Caco-2 (cell line): ENCODE data around the gene PARVG. TPM values are rescaled to one million over a fixed set of nuclear protein-coding genes. Genes with fewer than 3 reads are reported as not detected.

Experiments used
- BruUV-seq: library from RNA; stranded (reverse); fragments of 400-500 nt; replicated peaks from 2 replicates; lab custom pipeline; 2021; lab: Mats Ljungman, UMichigan
- CTCF ChIA-PET: fragments of 300-600 bp; sonication (Branson Sonifier 250); formaldehyde crosslinking; loops from one replicate; lab custom pipeline; 2022; ENCODE audit warnings: antibody characterized with exemption; lab: Charles Lee
- POLR2A ChIA-PET: fragments of 300-600 bp; sonication (Branson Sonifier 250); formaldehyde crosslinking; loops from one replicate; lab custom pipeline; 2022; ENCODE audit warnings: antibody characterized with exemption; lab: Charles Lee
- DNase-seq, 2 experiments: peaks; one replicate each; pipeline versions ENCODE4 v3.0.0 to v3.0.0-alpha.2; 2020 to 2022
- H3K27me3 ChIP-seq: replicated peaks from 2 replicates; pipeline ENCODE4 v1.6.0; 2011; ENCODE audit warnings: low read length; ENCODE audit not compliant: control insufficient read depth, insufficient read depth
- H3K36me3 ChIP-seq: 2 replicates; pipeline ENCODE4 v1.5.1; 2011; ENCODE audit warnings: low read length; ENCODE audit not compliant: control insufficient read depth, insufficient read depth
- H3K4me1 ChIP-seq: fragments of 250-450 bp; sonication (Bioruptor Pico); 2 replicates; pipeline ENCODE4 v1.5.1; 2020; ENCODE audit warnings: mild to moderate bottlenecking
- H3K4me3 ChIP-seq: 2 replicates; pipeline ENCODE4 v1.5.1; 2011; ENCODE audit warnings: low read depth, mild to moderate bottlenecking, control low read depth, low read length
- H3K9me3 ChIP-seq: fragments of 250-450 bp; sonication (Bioruptor Pico); 2 replicates; pipeline ENCODE4 v1.5.1; 2020; ENCODE audit warnings: mild to moderate bottlenecking, moderate library complexity
- H3K27ac Mint-ChIP-seq: one replicate; pipeline ENCODE4 v1.8.0; 2022; ENCODE audit warnings: mixed read lengths; ENCODE audit not compliant: unreplicated experiment
- H3K27me3 Mint-ChIP-seq: one replicate; pipeline ENCODE4 v1.8.0; 2022; ENCODE audit warnings: mixed read lengths; ENCODE audit not compliant: insufficient read depth, unreplicated experiment
- H3K36me3 Mint-ChIP-seq: one replicate; pipeline ENCODE4 v1.8.0; 2022; ENCODE audit warnings: mild to moderate bottlenecking, mixed read lengths; ENCODE audit not compliant: insufficient read depth, unreplicated experiment
- H3K4me1 Mint-ChIP-seq: one replicate; pipeline ENCODE4 v1.8.0; 2022; ENCODE audit warnings: low read depth, mixed read lengths; ENCODE audit not compliant: unreplicated experiment
- H3K4me3 Mint-ChIP-seq: one replicate; pipeline ENCODE4 v1.8.0; 2022; ENCODE audit warnings: mild to moderate bottlenecking, moderate library complexity, mixed read lengths; ENCODE audit not compliant: unreplicated experiment
- H3K9me3 Mint-ChIP-seq: one replicate; pipeline ENCODE4 v1.8.0; 2022; ENCODE audit warnings: mixed read lengths; ENCODE audit not compliant: unreplicated experiment
- intact Hi-C: fragments of 100-400 bp; cut with micrococcal nuclease; formaldehyde crosslinking; loops from one replicate; pipeline ENCODE4 v1.10.0; 2022; ENCODE audit not compliant: unreplicated experiment
- total RNA-seq: library from RNA; stranded (reverse); gene quantifications from 2 replicates; pipeline ENCODE4 v1.2.3, GENCODE V29; 2022
- TF ChIP-seq, protein P1 (sequence below), 2 experiments: fragments of 200-600 bp in 1 of 2; IDR thresholded peaks; 1 replicate in 1 of 2; 2 replicates in 1 of 2; pipeline versions ENCODE4 v1.5.1 to v1.8.0; 2011 to 2022; ENCODE audit warnings: antibody characterized with exemption in 1 of 2, control low read depth in 1 of 2, inconsistent platforms in 1 of 2, low read depth in 1 of 2, low read length in 1 of 2, mild to moderate bottlenecking in 1 of 2, moderate library complexity in 1 of 2; ENCODE audit not compliant: insufficient read depth in 1 of 2, severe bottlenecking in 1 of 2, unreplicated experiment in 1 of 2

The PARVG gene
- total RNA-seq, 1 experiment from 2014 or later, result not detected

DNA sequence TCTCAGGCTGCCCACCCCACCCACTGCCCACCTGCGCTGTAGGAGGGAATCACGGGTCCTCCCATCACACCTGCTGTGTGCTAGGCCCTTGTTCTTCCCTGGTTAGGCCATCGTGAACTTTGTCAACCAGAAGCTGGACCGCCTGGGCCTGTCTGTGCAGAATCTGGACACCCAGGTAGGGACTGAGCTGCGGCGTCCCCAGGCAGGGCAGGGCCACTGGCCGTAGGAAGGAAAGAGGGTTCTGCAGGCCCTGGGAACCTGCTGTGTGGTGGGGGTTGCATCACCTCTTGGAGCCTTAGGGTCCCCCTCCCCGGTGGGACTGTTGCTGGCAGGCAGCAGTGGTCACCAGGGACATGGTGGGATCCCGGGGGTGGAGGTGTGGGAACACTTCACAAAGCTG, 15.5 kb downstream of the PARVG start:
- Mint-ChIP-seq H3K36me3 (no peaks in the 10 kb centered on the region), H3K27me3 (peaks cover 19% of the 10 kb centered on the region), H3K9me3 (no peaks in the 10 kb centered on the region), H3K4me1 (no peaks in the 10 kb centered on the region), H3K4me3 (no peak overlapping the region), H3K27ac (no peak overlapping the region)
- no peaks in the 10 kb centered on the region for H3K4me1 ChIP-seq
- TF ChIP-seq, protein P1, sequence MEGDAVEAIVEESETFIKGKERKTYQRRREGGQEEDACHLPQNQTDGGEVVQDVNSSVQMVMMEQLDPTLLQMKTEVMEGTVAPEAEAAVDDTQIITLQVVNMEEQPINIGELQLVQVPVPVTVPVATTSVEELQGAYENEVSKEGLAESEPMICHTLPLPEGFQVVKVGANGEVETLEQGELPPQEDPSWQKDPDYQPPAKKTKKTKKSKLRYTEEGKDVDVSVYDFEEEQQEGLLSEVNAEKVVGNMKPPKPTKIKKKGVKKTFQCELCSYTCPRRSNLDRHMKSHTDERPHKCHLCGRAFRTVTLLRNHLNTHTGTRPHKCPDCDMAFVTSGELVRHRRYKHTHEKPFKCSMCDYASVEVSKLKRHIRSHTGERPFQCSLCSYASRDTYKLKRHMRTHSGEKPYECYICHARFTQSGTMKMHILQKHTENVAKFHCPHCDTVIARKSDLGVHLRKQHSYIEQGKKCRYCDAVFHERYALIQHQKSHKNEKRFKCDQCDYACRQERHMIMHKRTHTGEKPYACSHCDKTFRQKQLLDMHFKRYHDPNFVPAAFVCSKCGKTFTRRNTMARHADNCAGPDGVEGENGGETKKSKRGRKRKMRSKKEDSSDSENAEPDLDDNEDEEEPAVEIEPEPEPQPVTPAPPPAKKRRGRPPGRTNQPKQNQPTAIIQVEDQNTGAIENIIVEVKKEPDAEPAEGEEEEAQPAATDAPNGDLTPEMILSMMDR (IDR thresholded peaks at IDR 0.05; ENCODE audit: insufficient read depth in 1 of 2, low read depth in 1 of 2, low read length in 1 of 2, severe bottlenecking in 1 of 2, unreplicated experiment in 1 of 2), result no peak
- H3K36me3 ChIP-seq, result no peaks in the 10 kb centered on the region
- ChIA-PET CTCF (no interaction called here), POLR2A (no interaction called here)
- intact Hi-C loops, result no loop called here
- no TSS peak for BruUV-seq
- no peaks in the 10 kb centered on the region for H3K9me3 ChIP-seq
- no peaks in the 10 kb centered on the region for H3K27me3 ChIP-seq
- DNase-seq, result peak in 1 of 2 experiments; percentile 26
- H3K4me3 ChIP-seq, result no peak overlapping the region

DNA sequence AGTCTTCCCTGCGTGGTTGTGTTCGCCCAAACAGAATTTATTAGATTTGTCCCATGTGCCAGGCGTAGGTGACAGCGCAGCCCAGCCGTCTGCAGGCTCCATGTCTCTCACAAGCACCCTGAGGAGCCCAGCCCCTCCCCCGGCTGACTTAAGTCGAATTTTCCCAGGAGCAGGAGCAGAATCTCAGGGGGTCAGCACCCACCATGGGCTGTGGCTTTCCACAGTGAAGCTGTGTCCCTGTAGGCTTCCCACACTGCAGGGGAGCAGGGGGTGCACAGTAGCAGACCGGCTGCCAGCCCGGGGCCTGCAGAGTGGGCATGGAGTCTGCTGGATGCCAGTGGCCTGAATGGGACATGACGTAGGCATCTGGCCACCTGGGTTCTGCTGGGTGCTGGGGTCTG, 16.0 kb downstream of the PARVG start:
- Mint-ChIP-seq H3K27me3 (peaks cover 19% of the 10 kb centered on the region), H3K36me3 (no peaks in the 10 kb centered on the region), H3K27ac (no peak overlapping the region), H3K4me3 (no peak overlapping the region), H3K4me1 (no peaks in the 10 kb centered on the region), H3K9me3 (no peaks in the 10 kb centered on the region)
- peak in 1 of 2 experiments; percentile 23 for DNase-seq
- Histone ChIP-seq H3K4me1 (no peaks in the 10 kb centered on the region), H3K27me3 (no peaks in the 10 kb centered on the region), H3K36me3 (no peaks in the 10 kb centered on the region), H3K9me3 (no peaks in the 10 kb centered on the region), H3K4me3 (no peak overlapping the region)
- TF ChIP-seq, protein P1 (IDR thresholded peaks at IDR 0.05; ENCODE audit: insufficient read depth in 1 of 2, low read depth in 1 of 2, low read length in 1 of 2, severe bottlenecking in 1 of 2, unreplicated experiment in 1 of 2), result no peak
- ChIA-PET POLR2A (no interaction called here), CTCF (no interaction called here)
- BruUV-seq, result no TSS peak
- intact Hi-C loops, result no loop called here

DNA sequence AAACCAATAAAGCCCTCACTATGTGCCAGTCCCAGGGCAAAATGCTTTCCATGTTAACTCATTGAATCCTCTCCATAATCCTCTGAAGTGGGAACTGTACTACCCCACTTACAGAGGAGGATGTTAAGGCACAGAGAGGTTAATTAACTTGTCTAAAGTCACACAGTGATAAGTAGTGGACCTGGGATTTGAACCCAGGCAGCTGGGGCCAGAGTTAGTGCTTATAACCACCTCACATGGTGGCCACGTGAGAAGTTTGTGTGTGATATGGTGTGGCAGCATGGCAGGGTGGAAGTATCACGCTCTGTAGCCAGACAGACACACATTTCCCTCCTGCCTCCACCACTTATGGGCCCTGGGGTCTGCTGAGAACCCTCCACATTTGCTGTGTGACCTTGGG, 16.5 kb downstream of the PARVG start:
- TF ChIP-seq, protein P1 (IDR thresholded peaks at IDR 0.05; ENCODE audit: insufficient read depth in 1 of 2, low read depth in 1 of 2, low read length in 1 of 2, severe bottlenecking in 1 of 2, unreplicated experiment in 1 of 2), result no peak
- Histone ChIP-seq H3K36me3 (no peaks in the 10 kb centered on the region), H3K4me3 (no peak overlapping the region), H3K4me1 (no peaks in the 10 kb centered on the region), H3K9me3 (no peaks in the 10 kb centered on the region), H3K27me3 (no peaks in the 10 kb centered on the region; the same call in 1 of the 2 replicates)
- POLR2A ChIA-PET, result no interaction called here
- BruUV-seq, result no TSS peak
- Mint-ChIP-seq H3K27ac (no peak overlapping the region), H3K36me3 (no peaks in the 10 kb centered on the region), H3K27me3 (peaks cover 23% of the 10 kb centered on the region), H3K4me1 (no peaks in the 10 kb centered on the region), H3K9me3 (no peaks in the 10 kb centered on the region), H3K4me3 (no peak overlapping the region)
- intact Hi-C loops, result no loop called here
- CTCF ChIA-PET, result no interaction called here
- no peak for DNase-seq
